K562 (cell line): ENCODE measurements around the gene SNRNP70. TPM values are rescaled to one million over a fixed set of nuclear protein-coding genes. Genes with fewer than 3 reads are reported as not detected.

Experiments
- ATF1 ChIP-seq, 2 experiments: fragments of 450-650 bp in 1 of 2; IDR thresholded peaks; 2 replicates each; pipeline ENCODE4 v1.6.1; 2016; ENCODE audit warnings: missing compliant biosample characterization in 1 of 2, missing genetic modification characterization in 1 of 2
- CEBPZ ChIP-seq: fragments of 150-350 bp; IDR thresholded peaks from 2 replicates; pipeline ENCODE4 v1.6.1; 2014; ENCODE audit warnings: low read depth, mild to moderate bottlenecking, low read length, borderline replicate concordance
- CTBP1 ChIP-seq: fragments of 450-650 bp; IDR thresholded peaks from 2 replicates; pipeline ENCODE4 v1.6.1; 2016; ENCODE audit warnings: borderline replicate concordance
- CXXC5 ChIP-seq: fragments of 250-450 bp; sonication (Bioruptor Pico); IDR thresholded peaks from 2 replicates; pipeline ENCODE4 v1.8.0; 2022; ENCODE audit warnings: inconsistent platforms, mild to moderate bottlenecking, moderate library complexity
- L3MBTL2 ChIP-seq: fragments of 450-650 bp; IDR thresholded peaks from 2 replicates; pipeline ENCODE4 v1.6.1; 2016; ENCODE audit warnings: mild to moderate bottlenecking, moderate library complexity
- LCOR ChIP-seq: sonication (generic); formaldehyde crosslinking; IDR thresholded peaks from 2 replicates; pipeline ENCODE4 v1.8.0; 2022; ENCODE audit warnings: mild to moderate bottlenecking, missing genetic modification reagents
- NFXL1 ChIP-seq: fragments of 450-650 bp; formaldehyde crosslinking; IDR thresholded peaks from 2 replicates; pipeline ENCODE4 v1.4.0; 2021; ENCODE audit warnings: mild to moderate bottlenecking
- NR2F6 ChIP-seq: fragments of 450-650 bp; formaldehyde crosslinking; IDR thresholded peaks from 2 replicates; pipeline ENCODE4 v1.4.0; 2020; ENCODE audit warnings: mild to moderate bottlenecking
- PHF8 ChIP-seq: fragments of 200-600 bp; sonication (generic); IDR thresholded peaks from 2 replicates; pipeline ENCODE4 v1.6.1; 2012; ENCODE audit warnings: mixed run types, mild to moderate bottlenecking, inconsistent platforms, low read length, moderate library complexity, borderline replicate concordance
- SIN3B ChIP-seq: fragments of 450-650 bp; IDR thresholded peaks from 2 replicates; pipeline ENCODE4 v1.6.1; 2017; ENCODE audit warnings: low read depth, mild to moderate bottlenecking, moderate library complexity
- ZNF143 ChIP-seq: sonication (generic); formaldehyde crosslinking; IDR thresholded peaks from 2 replicates; pipeline ENCODE4 v1.9.0; 2022; ENCODE audit warnings: mild to moderate bottlenecking, missing genetic modification reagents
- ZNF217 ChIP-seq: sonication (generic); formaldehyde crosslinking; IDR thresholded peaks from 2 replicates; pipeline ENCODE4 v1.8.0; 2022; ENCODE audit warnings: mild to moderate bottlenecking, missing genetic modification reagents
- ZNF263 ChIP-seq: sonication (generic); formaldehyde crosslinking; IDR thresholded peaks from 2 replicates; pipeline ENCODE4 v1.8.0; 2022; ENCODE audit warnings: mild to moderate bottlenecking, missing genetic modification reagents, borderline replicate concordance
- ZNF644 ChIP-seq: fragments of 200-800 bp; sonication (Bioruptor generic); IDR thresholded peaks from 2 replicates; pipeline ENCODE4 v1.6.1; 2016; ENCODE audit warnings: low read depth, missing genetic modification characterization, missing compliant biosample characterization
- ZNF766 ChIP-seq: fragments of 200-800 bp; sonication (Bioruptor generic); conservative IDR thresholded peaks from 2 replicates; pipeline ENCODE4 v1.6.1; 2016; ENCODE audit warnings: missing genetic modification characterization, missing compliant biosample characterization
- polyA plus RNA-seq, 8 experiments: library from polyadenylated mRNA; depleted of rRNA in 4 of 8; stranded (reverse) in 5 of 8; unstranded in 3 of 8; fragments of >200 nt; fragmentation: Nextera tagmentation in 2 of 8; fragmentation: Illumina TruSeq in 1 of 8; extraction: Ambion mirVana in 2 of 8; extraction: Trizol in 1 of 8; gene quantifications; 2 replicates each; pipeline versions ENCODE4 v1.2.1 to v1.2.3, GENCODE V29; 2011 to 2014; ENCODE audit warnings: inconsistent platforms in 1 of 8, missing spikeins in 1 of 8
- total RNA-seq, 7 experiments: library from RNA; depleted of rRNA in 6 of 7; stranded (reverse); fragments of >200 nt in 6 of 7; fragmentation: Illumina TruSeq in 2 of 7; extraction: Trizol in 2 of 7; gene quantifications; 2 replicates each; pipeline versions ENCODE4 v1.2.1 to v1.2.3, GENCODE V29; 2011 to 2021; ENCODE audit warnings: low replicate concordance in 1 of 7
- TF ChIP-seq, protein P1 (sequence below): fragments of 450-650 bp; formaldehyde crosslinking; IDR thresholded peaks from 2 replicates; pipeline ENCODE4 v1.4.0; 2020; ENCODE audit warnings: mild to moderate bottlenecking, moderate library complexity
- TF ChIP-seq, protein P2 (sequence below): fragments of 450-650 bp; formaldehyde crosslinking; IDR thresholded peaks from 2 replicates; pipeline ENCODE4 v1.4.0; 2022; ENCODE audit warnings: mild to moderate bottlenecking, moderate library complexity
- TF ChIP-seq, protein P3 (sequence below): IDR thresholded peaks from 2 replicates; pipeline ENCODE4 v1.6.1; 2014; ENCODE audit warnings: antibody characterized with exemption
- TF ChIP-seq, protein P4 (sequence below): fragments of 250-450 bp; sonication (Bioruptor Pico); IDR thresholded peaks from 2 replicates; pipeline ENCODE4 v1.5.0; 2021

The SNRNP70 gene
- total and polyA plus RNA-seq, 9 of the 15 experiments (the other 6 are each of a cell fraction or from before 2014, with no cell fraction given), result 2.8 to 496 (median 136) TPM

DNA sequence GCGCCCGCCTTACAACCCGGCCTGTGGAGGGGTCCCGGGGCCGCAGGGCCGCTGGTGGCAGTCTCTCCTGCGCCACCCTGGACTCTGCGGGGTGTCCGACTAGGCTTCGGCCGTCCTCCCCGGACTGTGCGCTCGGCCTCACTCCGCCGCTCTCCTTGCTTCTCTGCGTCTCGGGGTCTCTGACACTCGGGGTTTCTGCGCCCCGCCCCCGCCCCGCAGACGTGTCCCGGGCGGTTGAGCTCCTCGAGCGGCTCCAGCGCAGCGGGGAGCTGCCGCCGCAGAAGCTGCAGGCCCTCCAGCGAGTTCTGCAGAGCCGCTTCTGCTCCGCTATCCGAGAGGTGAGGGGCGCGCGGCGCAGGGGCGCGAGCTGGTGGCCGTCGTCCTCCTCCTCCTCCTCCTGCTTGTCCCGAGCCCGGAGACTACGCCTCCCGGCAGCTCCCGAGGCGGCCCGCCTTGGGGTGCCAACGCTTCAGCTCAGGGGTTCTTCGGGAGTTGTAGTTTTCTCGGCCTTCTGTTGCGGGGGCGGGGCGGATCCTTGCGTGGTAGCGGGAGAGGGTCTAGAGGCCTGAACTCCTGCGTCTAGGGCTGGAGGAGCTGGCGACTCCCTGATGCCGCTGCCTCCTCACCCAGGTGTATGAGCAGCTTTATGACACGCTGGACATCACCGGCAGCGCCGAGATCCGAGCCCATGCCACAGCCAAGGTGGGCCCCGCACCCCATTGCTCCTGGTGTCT lies 29.5 kb downstream of the SNRNP70 start (continued):
- TF ChIP-seq CTBP1 (0 out of 2 replicates have a peak, but pooled peaks have one; percentile 14), CXXC5 (CRISPR knock-in tag) (peak; percentile 44; the same call in 1 of the 2 replicates), SIN3B (no peak), ATF1 (CRISPR knock-in tag; IDR thresholded peaks at IDR 0.05) (no peak), ATF1 (tag; IDR thresholded peaks at IDR 0.05) (peak; percentile 64), CEBPZ (no peak), LCOR (no peak), ZNF766 (0 out of 2 replicates have a peak, but pooled peaks have one; percentile 38), NR2F6 (CRISPR knock-in tag) (no peak), ZNF143 (CRISPR knock-in tag) (peak; percentile 79), PHF8 (peak; percentile 46; the same call in 1 of the 2 replicates), ZNF263 (CRISPR knock-in tag) (peak; percentile 79), NFXL1 (CRISPR knock-in tag) (no peak), L3MBTL2 (peak; percentile 33), ZNF217 (CRISPR knock-in tag) (no peak), ZNF644 (tag) (no peak)
- TF ChIP-seq, protein P1, sequence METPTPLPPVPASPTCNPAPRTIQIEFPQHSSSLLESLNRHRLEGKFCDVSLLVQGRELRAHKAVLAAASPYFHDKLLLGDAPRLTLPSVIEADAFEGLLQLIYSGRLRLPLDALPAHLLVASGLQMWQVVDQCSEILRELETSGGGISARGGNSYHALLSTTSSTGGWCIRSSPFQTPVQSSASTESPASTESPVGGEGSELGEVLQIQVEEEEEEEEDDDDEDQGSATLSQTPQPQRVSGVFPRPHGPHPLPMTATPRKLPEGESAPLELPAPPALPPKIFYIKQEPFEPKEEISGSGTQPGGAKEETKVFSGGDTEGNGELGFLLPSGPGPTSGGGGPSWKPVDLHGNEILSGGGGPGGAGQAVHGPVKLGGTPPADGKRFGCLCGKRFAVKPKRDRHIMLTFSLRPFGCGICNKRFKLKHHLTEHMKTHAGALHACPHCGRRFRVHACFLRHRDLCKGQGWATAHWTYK (CRISPR knock-in tag), result peak; percentile 67; the same call in 1 of the 2 replicates
- TF ChIP-seq, protein P2, sequence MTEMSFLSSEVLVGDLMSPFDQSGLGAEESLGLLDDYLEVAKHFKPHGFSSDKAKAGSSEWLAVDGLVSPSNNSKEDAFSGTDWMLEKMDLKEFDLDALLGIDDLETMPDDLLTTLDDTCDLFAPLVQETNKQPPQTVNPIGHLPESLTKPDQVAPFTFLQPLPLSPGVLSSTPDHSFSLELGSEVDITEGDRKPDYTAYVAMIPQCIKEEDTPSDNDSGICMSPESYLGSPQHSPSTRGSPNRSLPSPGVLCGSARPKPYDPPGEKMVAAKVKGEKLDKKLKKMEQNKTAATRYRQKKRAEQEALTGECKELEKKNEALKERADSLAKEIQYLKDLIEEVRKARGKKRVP (CRISPR knock-in tag), result no peak
- TF ChIP-seq, protein P3, sequence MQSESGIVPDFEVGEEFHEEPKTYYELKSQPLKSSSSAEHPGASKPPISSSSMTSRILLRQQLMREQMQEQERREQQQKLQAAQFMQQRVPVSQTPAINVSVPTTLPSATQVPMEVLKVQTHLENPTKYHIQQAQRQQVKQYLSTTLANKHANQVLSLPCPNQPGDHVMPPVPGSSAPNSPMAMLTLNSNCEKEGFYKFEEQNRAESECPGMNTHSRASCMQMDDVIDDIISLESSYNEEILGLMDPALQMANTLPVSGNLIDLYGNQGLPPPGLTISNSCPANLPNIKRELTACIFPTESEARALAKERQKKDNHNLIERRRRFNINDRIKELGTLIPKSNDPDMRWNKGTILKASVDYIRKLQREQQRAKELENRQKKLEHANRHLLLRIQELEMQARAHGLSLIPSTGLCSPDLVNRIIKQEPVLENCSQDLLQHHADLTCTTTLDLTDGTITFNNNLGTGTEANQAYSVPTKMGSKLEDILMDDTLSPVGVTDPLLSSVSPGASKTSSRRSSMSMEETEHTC, result no peak
- TF ChIP-seq, protein P4, sequence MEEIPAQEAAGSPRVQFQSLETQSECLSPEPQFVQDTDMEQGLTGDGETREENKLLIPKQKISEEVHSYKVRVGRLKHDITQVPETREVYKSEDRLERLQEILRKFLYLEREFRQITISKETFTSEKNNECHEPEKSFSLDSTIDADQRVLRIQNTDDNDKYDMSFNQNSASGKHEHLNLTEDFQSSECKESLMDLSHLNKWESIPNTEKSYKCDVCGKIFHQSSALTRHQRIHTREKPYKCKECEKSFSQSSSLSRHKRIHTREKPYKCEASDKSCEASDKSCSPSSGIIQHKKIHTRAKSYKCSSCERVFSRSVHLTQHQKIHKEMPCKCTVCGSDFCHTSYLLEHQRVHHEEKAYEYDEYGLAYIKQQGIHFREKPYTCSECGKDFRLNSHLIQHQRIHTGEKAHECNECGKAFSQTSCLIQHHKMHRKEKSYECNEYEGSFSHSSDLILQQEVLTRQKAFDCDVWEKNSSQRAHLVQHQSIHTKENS (CRISPR knock-in tag), result no peak
